Activated CD4-positive, alpha-beta T cell treated with anti-CD3 and anti-CD28 coated beads for 24 hours (primary cell): ENCODE data around the gene PARK7.
"Not testable (repeated sequence)": the region's sequence is repeated elsewhere in the genome, so short reads cannot be mapped to it uniquely, and the experiment has no call there.

ENCODE experiments used
- DNase-seq, 2 donors: peaks; one replicate each; pipeline ENCODE4 v3.0.0-alpha.2; 2020; ENCODE audit warnings: low read depth in 2 of 2

Gene PARK7

DNA sequence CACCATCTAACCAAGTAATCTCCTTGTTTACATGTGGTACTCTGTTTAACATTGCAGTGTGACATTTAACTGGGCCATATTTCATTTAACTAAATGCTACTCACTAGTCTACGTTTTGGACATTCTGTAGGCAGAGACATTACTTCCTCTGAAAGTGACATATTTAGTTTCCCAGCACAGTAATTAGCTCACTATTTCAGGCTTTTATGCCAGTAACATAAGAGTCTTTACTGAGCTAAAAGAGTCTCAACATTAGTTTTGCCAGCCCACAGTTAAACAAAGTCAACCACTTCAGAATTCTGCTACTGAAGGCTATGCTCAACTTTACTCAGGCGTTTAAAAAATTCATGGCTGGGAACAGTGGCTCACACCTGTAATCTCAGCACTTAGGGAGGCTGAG lies 18.3 kb upstream of the PARK7 start:
- no peak for DNase-seq

DNA sequence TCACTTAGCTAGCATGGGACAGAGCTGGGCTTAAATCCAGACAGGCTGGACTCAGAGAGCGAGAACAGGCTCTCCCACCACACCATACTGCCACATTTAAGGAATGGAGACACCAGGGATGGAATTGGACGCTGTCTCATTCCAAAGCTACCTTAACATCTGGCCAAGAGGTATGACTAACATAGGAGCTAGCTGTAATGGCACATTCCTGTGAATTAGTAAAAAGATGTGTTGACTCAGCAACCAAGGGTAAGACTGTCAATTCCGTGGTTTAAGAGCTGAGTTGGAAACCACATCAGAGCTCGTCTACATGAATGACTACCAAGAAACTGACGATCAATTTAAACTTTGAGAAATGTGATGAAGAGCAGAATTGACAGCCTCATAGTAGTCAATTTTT lies 12.6 kb upstream of the PARK7 start:
- peak in 1 of 2 donors; percentile 32 for DNase-seq

DNA sequence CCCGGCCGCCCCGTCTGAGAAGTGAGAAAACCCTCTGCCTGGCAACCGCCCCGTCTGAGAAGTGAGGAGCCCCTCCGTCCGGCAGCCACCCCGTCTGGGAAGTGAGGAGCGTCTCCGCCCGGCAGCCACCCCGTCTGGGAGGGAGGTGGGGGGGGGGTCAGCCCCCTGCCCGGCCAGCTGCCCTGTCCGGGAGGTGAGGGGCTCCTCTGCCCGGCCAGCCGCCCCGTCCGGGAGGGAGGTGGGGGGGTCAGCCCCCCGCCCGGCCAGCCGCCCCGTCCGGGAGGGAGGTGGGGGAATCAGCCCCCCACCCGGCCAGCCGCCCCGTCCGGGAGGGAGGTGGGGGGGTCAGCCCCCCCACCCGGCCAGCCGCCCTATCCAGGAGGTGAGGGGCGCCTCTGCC lies 8.7 kb upstream of the PARK7 start:
- DNase-seq = not testable (repeated sequence)

DNA sequence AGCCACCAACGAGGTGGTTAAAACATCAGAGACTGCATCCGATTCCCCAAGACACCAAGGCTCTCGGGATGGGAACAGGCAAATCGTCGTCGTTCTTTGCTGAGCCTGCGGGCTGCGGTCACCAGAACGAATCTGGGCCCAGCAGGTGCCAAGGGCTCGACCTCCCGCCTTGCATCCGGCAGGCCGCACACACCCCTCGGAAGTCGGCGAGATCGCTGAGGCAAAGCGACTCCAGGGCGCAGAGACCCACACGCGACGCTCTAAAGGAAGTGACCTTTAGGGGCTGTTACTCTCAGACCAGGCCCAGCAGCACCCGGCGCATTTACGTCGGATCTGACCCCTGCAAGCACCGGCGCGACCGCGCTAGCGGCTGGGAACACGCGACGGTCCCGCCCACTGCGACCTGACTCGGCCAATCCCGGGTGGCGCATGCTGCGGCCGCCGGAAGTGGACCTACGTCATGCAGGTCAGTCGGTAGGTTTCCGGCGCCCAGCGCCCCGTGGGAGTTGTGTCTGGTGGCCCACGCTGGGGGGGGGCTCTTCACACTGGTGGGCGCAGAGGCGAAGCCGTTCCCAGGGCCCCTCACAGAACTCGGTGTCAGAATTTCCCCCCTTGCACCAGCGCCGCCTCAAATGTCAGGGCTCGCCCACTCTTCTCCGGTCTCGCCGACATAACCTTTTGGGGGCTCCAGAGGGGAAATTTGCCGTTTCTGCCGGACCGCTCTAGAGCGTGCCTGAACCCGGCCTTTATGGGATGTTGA lies 7.5 kb upstream of the PARK7 start:
- DNase-seq = peak; percentile 59 to 83

DNA sequence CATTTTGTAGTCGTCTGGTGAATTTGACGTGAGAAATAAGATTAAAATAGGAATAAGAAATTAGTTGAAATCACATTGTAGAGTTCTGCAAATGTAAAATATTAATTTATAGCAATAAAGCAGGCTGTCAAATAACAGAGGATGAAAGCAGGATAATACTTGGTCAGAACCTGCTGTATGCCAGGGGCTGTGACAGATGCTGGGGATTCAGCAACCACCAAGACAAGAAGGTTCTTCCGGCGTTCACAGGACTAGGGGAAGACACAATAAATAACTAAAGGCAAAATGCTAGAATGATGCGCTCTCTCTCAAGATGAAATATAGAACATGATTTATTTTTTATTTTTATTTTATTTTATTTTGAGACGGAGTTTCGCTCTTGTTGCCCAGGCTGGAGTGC lies 6.8 kb upstream of the PARK7 start:
- no peak for DNase-seq

DNA sequence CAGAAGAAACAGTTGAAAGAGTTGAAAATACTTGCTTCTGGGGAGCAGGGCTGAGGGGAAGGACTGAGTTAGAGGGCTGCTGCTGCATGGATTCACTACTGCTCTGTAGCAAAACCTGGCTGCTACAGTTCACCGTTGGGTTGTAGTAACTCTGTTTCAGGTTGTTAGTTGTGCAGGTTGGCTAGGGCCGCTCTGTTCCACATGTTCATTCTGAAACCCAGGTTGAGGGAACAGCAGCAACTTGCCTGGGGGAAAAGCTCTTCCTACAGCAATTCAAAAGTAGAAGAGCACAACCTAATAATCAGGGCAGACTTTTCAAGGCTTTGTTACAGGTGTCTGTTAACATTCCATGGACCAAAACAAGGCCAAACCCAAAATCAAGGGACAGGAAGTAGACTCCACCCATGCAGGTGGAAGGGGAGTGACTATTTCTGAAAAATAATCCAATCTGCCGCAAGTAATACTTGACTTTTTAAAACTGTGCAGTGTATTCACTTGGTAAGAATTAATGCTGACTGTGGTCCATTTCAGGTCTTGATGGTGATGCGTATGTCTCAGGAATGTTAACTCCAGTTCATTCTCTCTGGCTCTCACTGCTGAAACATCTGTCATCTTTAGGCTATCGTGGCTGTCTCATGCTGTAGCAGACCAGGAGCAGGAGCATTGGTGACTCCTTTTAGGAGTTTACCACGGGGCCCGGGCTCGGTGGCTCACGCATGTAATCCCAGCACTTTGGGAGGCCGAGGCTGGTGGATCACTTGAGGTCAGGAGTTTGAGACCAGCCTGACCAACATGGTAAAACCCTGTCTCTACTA lies 5.1 kb upstream of the PARK7 start:
- no peak for DNase-seq

DNA sequence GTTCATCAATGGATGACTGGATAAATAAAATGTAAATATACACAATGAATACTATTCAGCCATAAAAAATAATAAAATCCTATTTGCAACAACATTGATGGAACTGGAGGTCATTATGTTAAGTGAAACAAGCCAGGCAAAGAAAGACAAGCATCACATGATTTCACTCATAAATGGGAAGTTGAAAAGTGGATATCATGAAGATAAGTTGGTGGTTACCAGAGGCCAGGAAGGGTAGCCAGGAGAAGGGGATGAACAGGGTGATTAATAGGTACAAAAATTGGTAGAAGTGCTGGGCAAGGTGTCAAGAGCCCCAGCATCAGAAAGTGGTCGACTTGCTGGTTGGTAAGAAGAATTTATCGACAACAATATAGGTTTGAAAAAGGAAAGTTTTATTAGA lies 1.3 kb upstream of the PARK7 start:
- DNase-seq = no peak

DNA sequence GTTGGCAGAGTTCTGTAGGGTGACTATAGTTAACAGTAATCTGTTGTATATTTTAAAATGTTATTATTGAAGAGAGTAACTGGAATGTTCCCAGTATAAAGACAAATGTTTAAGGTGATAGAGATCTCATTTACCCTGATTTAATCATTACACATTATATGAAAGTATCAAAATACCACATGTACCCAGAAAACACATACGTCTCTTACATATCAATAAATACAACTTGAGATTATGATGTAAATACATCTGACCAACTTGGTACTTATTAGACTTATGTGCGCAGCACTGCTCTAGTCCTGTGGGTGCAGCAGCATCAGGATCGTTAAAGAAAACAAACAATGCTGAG lies 670 bp upstream of the PARK7 start:
- DNase-seq = no peak

DNA sequence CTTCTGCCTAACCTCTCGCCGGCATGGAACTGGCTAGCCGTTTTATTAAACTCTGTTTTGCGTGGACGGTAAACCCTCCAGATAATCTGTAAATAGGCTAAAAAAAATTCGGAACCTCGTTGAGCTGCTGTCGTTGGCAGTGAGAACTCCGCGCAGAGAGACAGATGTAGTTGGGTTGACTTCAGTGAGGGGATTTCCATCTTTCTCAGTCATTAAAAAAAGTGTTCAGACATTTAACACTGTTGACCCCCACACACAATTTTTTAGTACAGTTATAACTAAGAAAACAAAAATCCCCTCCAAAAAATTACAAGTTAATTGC lies 464 bp downstream of the PARK7 start:
- DNase-seq = no peak

DNA sequence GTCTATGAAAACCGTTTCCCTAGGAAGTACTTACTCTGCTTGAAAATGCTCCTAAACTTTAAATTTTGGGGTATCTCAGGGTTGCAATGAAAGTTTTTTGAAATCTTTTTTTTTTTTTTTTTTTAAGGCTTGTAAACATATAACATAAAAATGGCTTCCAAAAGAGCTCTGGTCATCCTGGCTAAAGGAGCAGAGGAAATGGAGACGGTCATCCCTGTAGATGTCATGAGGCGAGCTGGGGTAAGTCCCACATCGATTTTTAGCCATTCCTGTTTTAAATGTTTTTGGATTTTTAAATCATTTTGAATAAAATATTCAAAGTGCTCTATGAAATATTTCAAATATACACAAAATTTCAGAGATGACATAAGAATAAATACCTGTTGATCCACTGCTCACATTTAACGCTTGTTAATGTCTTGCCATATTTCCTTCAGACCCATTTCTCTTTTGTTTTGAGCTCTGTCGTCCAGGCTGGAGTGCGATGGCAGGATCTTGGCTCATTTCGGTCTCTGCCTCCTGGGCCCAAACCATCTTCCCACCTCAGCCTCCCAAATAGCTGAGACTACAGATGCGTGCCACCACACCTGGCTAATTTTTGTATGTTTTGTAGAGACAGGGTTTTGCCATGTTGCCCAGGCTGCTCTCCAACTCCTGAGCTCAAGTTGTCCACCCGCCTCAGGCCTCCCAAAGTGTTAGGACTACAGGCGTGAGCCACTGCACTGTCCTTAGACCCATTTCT lies 1.3 kb downstream of the PARK7 start:
- DNase-seq = no peak

DNA sequence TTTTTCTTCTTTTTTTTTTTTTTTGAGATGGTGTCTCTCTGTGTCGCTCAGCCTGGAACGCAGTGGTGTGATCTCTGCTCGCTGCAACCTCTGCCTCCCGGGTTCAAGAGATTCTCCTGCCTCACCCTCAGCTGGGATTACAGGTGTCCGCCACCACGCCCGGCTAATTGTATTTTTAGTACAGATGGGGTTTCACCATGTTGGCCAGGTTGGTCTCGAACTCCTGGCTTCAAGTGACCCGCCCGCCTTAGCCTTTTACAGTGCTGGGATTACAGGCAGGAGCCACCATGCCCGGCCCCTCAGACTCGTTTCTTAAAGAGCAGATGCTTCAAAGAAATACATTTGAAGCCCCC lies 1.8 kb downstream of the PARK7 start:
- DNase-seq = not testable (repeated sequence)

DNA sequence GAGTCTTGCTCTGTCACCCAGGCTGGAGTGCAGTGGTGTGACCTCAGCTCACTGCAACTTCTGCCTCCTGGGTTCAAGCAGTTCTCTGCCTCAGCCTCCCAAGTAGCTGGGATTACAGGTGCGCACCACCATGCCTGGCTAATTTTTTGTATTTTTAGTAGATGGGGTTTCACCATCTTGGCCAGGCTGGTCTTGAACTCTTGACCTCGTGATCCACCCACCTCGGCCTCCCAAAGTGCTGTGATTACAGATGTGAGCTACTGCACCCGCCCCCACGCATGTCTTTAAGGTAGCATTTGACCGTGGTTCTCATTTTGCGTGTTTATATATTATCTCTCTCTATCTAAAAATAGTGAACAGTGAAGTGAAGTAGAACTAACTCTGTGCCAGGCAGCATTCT lies 2.3 kb downstream of the PARK7 start:
- DNase-seq = not testable (repeated sequence)

DNA sequence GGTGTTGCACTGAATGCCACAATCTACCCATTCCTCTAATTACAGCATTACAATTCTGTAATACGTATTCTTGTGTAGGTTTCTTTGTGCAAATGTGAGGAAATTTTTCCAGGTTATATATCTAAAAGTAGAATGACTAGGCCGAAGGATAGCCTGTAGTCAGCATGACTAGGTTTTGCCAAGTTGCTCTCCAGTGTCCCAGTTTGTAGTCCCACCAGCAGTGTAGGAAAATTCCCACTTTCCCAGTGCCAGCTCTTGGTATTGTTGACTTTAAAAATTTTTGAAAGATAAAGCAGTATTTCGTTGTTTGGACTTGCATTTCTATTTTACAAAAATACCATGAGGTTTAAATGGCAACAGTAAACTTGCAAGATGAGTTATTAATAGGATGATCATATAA lies 3.0 kb downstream of the PARK7 start:
- DNase-seq = no peak

DNA sequence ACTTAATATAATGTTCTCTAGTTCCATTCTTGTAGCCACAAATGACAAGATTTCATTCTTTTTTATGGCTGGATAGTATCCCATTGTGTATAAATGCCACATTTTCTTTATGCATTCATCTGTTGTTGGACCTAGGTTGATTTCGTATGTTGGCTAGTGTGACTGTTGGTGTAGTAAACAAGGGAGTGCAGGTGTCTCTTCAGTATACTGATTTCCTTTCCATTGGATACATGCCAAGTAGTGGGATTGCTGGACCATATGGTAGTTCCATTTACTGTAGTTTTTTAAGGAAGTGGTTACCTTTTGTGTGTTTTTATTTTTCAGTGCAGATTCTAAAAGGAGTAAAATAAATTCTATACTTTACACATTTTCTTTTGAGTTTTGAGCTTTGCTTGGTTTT lies 5.7 kb downstream of the PARK7 start:
- no peak for DNase-seq

DNA sequence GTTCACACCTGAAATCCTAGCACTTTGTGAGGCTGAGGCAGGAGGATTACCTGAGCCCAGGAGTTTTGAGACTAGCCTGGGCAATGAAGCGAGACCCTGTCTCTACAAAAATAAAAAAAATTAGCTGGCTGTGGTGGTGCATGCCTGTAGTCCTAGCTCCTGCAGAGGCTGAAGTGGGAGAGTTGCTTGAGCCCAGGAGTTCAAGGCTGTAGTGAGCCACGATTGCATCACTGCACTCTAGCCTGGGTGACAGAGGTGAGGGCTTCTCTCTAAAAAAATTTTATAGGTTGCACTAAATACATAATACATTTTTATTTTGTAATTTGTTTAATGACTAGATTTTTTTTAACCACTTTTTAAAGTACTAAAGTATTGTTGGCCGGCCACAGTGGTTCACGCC lies 6.1 kb downstream of the PARK7 start:
- no peak for DNase-seq

DNA sequence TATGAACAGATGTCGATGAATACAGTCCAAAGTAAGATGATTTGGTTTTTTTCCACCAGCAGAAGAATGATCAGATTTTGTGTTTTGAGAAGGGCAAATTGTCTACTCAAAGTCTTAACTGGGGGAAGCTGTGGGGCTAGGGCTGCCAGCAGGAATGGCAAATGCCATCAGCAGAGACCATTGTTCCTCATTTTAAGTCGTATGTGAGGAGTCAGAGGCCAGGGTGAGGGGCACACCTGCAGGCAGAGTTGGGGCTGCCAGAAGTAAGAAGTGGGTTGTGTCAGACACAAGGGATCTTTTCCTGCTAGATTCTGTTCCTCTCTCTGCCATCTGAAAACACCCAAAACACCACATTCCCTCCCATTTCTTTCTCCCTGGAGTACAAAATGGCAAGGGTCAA lies 8.7 kb downstream of the PARK7 start:
- no peak for DNase-seq

DNA sequence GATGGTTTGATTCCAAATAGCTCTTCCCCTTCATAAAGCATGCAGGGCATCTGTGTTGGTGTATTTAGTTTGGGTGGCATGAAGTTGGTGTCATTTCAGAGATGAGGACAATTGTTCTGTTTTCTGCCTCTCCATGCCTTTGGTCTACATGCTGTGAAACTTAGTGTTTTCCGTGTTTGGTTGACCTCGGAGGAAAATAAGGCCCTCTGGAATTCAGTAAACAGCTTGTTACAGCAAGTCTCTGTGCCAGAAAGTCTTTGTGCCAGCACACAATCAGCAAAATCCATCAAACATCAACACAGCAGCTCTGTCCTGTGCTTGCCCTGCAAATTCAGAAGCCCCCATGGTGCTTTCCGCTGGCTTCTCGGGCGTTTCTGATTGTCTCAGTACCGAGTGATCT lies 9.5 kb downstream of the PARK7 start:
- DNase-seq = no peak

DNA sequence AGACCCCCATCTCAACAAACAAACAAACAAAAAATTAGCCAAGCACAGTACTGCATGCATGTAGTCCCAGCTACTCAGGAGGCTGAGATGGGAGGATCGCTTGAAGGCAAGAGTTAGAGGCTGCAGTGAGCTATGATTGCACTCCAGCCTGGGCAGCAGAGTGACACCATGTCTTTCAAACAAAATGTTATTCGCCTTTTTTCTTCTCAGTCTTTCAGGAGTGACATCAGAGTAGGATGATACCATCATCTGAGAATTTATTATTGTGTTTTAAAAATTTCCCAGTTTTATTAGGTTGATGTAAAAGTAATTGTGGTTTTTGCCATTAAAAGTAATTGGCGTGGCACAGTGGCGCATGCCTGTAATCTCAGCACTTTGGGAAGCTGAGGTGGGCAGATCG lies 10.8 kb downstream of the PARK7 start:
- no peak for DNase-seq

DNA sequence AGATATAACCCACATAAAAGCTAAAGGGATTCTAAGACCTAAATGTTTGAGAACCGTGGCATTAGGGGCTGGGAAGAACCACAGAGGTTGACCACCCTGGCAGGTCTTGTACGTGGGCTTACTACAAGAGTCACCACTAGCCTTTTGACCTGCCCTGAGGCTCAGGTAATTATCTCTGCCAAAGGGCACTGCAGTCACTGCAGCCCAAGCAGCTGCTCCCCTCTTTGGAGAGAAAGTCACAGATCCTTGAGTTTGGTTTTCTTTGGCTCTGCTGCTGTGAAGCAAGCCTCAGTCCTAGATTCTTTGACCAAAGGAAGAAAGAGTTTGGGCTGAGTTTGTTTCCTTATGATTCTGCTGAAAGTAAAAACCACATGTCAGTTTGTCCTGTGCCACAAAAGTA lies 11.6 kb downstream of the PARK7 start:
- DNase-seq = no peak

DNA sequence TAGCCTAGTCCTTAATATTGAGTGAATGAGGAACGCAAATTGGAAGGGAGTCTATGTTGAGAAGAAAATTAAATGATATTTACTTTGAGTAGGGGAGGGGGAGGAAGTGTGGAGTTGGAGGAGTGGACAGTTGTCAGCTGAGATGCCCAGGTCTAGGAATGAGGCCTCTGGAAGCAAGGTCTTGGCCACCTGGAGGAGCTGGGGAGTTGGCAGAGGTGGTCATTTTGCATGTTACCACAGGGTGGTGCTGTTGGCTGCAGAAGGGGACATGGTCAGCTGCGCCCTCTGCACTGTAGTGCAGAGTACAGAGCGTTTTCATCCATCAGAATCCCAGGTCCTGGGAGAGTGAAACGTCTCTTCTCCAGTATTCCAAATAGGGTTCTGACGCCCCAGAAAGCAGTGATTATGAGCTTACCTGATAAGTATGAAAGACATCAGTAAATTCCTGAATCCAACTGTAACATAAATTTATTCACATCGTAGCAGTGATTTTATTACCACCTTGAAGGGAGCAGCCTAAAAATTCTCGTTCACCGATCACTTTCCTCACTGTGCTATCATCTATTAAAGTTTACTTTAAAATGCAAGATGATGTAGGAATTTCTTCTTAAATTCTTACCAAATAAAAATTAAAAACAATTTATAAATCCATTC lies 13.8 kb downstream of the PARK7 start:
- no peak for DNase-seq

DNA sequence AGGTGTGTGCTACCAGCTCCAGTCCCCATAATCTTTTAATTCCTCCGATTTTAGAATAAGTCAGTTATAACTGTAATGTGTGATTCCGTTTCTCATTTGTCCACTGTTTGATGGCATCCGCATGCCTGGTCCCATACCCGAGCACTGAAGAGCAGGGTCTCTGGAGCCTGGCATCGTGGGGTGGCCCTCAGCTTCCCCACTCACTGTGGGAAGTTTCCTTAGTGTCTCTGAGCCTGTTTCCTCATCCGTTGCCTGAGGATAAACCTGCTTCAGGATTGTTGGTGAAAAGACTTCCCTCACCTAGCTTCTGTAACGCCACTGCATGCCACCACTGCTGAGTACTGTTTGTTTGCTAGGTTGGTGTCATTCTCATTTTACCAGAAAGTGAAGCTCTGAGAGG lies 19.5 kb downstream of the PARK7 start:
- DNase-seq = no peak

DNA sequence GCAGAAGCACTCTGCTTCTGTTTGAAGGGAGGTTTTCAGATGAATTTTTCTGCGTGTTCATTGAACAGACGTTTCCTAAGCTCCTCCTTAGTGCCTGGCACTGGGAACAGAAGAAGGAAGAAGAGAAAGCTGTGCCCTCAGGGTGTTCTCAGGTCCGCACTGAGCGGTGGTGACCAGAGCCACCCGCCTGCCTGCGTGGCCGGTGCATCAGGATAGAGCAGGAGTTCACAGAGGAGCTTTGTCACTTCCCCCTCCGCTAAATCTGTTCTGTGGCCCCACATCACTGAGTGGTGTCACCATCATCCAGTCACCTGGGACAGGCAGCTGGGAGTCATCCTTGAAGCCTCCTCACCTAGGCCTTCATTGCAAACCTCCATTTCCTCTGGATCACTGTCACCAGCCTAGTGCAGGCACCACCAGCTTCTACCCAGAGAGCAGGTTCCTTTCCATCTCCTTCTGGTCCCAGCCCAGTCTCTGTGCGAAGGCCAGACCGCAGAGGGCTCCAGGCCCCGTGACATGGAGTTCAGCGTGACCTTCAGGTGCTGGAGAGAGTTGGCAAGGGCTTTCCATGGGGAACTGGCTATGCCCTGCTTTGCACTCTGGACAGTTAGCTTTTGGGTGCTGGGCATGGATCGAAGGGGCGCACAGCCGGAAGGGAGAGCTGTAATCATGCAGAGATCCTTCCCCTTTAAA lies 21.7 kb downstream of the PARK7 start:
- DNase-seq = no peak
